ENCODE measurements around the gene CADPS2. TPM values are rescaled to one million over a fixed set of nuclear protein-coding genes. Genes with fewer than 3 reads are reported as not detected.

Gene CADPS2
- total and polyA plus RNA-seq, 2 of the 8 experiments (the other 6 are each of a cell fraction or from before 2014, with no cell fraction given) = 8.9 to 22.3 TPM

- TF ChIP-seq CHD7 (IDR thresholded peaks at IDR 0.05; ENCODE audit: insufficient replicate concordance, low read length) (no peak), TAF1 (IDR thresholded peaks at IDR 0.05; ENCODE audit: low read depth, low read length) (no peak)
These were observed 585.1 kb downstream of the CADPS2 start (continued) for GRCh38 chr7:122300956-122301833.

Data from H1 (cell line).